A673 (cell line): ENCODE data around the gene DDR1. TPM values are rescaled to one million over a fixed set of nuclear protein-coding genes. Genes with fewer than 3 reads are reported as not detected.

Source experiments
- BruUV-seq: library from RNA; stranded (reverse); fragments of 400-500 nt; replicated peaks from 2 replicates; lab custom pipeline; 2021; lab: Mats Ljungman, UMichigan
- CTCF ChIA-PET: fragments of 300-600 bp; sonication (Branson Sonifier 250); formaldehyde crosslinking; loops from one replicate; lab custom pipeline; 2022; ENCODE audit warnings: antibody characterized with exemption; lab: Charles Lee
- POLR2A ChIA-PET: fragments of 300-600 bp; sonication (Branson Sonifier 250); formaldehyde crosslinking; loops from one replicate; lab custom pipeline; 2022; ENCODE audit warnings: antibody characterized with exemption; ENCODE audit not compliant: low non-redundant PET; lab: Charles Lee
- DNase-seq: peaks from one replicate; pipeline ENCODE4 v3.0.0-alpha.2; 2015; ENCODE audit warnings: low spot score
- H3K27ac ChIP-seq: fragments of 200-600 bp; sonication (generic); 2 replicates; pipeline ENCODE4 v1.5.1; 2016; ENCODE audit warnings: mixed run types, low read depth, mild to moderate bottlenecking, mixed read lengths, antibody characterized with exemption, low read length; ENCODE audit not compliant: poor library complexity, severe bottlenecking
- H3K27me3 ChIP-seq: fragments of 200-600 bp; sonication (generic); replicated peaks from 2 replicates; pipeline ENCODE4 v1.6.1; 2017; ENCODE audit warnings: mixed run types, low read depth, mild to moderate bottlenecking, mixed read lengths, antibody characterized with exemption, low read length; ENCODE audit not compliant: insufficient read depth, poor library complexity
- H3K36me3 ChIP-seq: fragments of 200-600 bp; sonication (generic); 2 replicates; pipeline ENCODE4 v1.6.1; 2016; ENCODE audit warnings: mixed run types, mild to moderate bottlenecking, mixed read lengths, antibody characterized with exemption, low read length; ENCODE audit not compliant: insufficient read depth, poor library complexity, severe bottlenecking
- H3K4me1 ChIP-seq: fragments of 200-600 bp; sonication (generic); 2 replicates; pipeline ENCODE4 v1.6.1; 2017; ENCODE audit warnings: mixed run types, mild to moderate bottlenecking, mixed read lengths, antibody characterized with exemption, low read length; ENCODE audit not compliant: insufficient read depth, poor library complexity, severe bottlenecking
- H3K4me3 ChIP-seq: fragments of 200-600 bp; sonication (generic); 2 replicates; pipeline ENCODE4 v1.5.1; 2016; ENCODE audit warnings: low read depth, mixed run types, mild to moderate bottlenecking, mixed read lengths, low read length; ENCODE audit not compliant: poor library complexity, severe bottlenecking
- H3K9me3 ChIP-seq: fragments of 200-600 bp; sonication (generic); 2 replicates; pipeline ENCODE4 v1.6.1; 2016; ENCODE audit warnings: mixed run types, low read depth, mild to moderate bottlenecking, mixed read lengths, antibody characterized with exemption, low read length; ENCODE audit not compliant: poor library complexity, severe bottlenecking
- EZH2 ChIP-seq: fragments of 200-600 bp; sonication (generic); IDR thresholded peaks from 2 replicates; pipeline ENCODE4 v1.6.1; 2017; ENCODE audit warnings: borderline replicate concordance, low read depth, mild to moderate bottlenecking, mixed read lengths, antibody characterized with exemption, low read length; ENCODE audit not compliant: poor library complexity, severe bottlenecking
- intact Hi-C: fragments of 100-400 bp; cut with micrococcal nuclease; formaldehyde crosslinking; loops from one replicate; pipeline ENCODE4 v1.10.0; 2022; ENCODE audit not compliant: unreplicated experiment
- total RNA-seq: library from RNA; stranded (reverse); gene quantifications from 2 replicates; pipeline ENCODE4 v1.2.3, GENCODE V29; 2021
- TF ChIP-seq, protein P1 (sequence below): fragments of 300-800, 200-600 bp; sonication (generic); conservative IDR thresholded peaks from 2 replicates; pipeline ENCODE4 v1.5.1; 2017; ENCODE audit warnings: low read depth, mild to moderate bottlenecking, antibody characterized with exemption, low read length, moderate library complexity, mixed read lengths

Gene DDR1
- total RNA-seq, 1 experiment from 2014 or later, result 57.9 TPM

DNA sequence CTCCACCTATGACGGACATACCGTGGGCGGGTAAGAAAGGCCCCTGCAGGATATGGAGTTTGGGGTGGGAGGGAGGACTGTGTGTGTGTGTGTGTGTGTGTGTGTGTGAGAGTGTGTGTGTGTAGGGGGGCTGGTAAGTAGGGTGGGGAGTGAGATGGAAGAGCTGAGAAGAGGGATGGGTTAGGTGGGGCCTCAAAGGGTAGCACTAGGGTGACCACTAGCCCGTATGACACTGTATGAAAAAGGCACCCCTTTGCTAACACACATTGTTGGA, 7.1 kb downstream of the DDR1 start:
- no peaks in the 10 kb centered on the region for H3K9me3 ChIP-seq
- intact Hi-C loops, result no loop called here
- peaks cover 31% of the 10 kb centered on the region for H3K4me1 ChIP-seq
- no peak overlapping the region for H3K4me3 ChIP-seq
- H3K36me3 ChIP-seq, result peaks cover 13% of the 10 kb centered on the region
- no peak overlapping the region for H3K27ac ChIP-seq
- CTCF ChIA-PET, result no interaction called here
- BruUV-seq, result no TSS peak
- DNase-seq, result no peak
- TF ChIP-seq, protein P1, sequence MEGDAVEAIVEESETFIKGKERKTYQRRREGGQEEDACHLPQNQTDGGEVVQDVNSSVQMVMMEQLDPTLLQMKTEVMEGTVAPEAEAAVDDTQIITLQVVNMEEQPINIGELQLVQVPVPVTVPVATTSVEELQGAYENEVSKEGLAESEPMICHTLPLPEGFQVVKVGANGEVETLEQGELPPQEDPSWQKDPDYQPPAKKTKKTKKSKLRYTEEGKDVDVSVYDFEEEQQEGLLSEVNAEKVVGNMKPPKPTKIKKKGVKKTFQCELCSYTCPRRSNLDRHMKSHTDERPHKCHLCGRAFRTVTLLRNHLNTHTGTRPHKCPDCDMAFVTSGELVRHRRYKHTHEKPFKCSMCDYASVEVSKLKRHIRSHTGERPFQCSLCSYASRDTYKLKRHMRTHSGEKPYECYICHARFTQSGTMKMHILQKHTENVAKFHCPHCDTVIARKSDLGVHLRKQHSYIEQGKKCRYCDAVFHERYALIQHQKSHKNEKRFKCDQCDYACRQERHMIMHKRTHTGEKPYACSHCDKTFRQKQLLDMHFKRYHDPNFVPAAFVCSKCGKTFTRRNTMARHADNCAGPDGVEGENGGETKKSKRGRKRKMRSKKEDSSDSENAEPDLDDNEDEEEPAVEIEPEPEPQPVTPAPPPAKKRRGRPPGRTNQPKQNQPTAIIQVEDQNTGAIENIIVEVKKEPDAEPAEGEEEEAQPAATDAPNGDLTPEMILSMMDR, result no peak
- no peak for TF ChIP-seq EZH2
- POLR2A ChIA-PET, result no interaction called here
- H3K27me3 ChIP-seq, result no peaks in the 10 kb centered on the region

DNA sequence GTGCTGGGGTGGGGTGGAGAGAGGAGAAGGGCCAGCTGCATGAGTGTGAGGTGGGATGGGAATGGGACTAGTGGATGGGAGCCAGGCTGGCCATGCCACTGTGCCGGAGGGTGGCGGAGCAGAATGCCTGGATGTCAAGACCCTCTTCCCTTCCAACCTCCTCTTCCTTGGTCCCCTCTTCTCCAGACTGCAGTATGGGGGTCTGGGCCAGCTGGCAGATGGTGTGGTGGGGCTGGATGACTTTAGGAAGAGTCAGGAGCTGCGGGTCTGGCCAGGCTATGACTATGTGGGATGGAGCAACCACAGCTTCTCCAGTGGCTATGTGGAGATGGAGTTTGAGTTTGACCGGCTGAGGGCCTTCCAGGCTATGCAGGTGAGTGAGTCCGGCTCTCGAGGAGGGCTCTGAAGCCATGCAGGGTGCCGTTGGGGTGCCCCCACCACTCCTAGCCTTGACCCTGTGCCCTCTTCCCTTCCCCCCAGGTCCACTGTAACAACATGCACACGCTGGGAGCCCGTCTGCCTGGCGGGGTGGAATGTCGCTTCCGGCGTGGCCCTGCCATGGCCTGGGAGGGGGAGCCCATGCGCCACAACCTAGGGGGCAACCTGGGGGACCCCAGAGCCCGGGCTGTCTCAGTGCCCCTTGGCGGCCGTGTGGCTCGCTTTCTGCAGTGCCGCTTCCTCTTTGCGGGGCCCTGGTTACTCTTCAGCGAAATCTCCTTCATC, 7.7 kb downstream of the DDR1 start:
- H3K9me3 ChIP-seq, result no peaks in the 10 kb centered on the region
- DNase-seq, result no peak
- no TSS peak for BruUV-seq
- TF ChIP-seq, protein P1, result no peak
- no peak for TF ChIP-seq EZH2
- intact Hi-C loops, result no loop called here
- ChIA-PET POLR2A (no interaction called here), CTCF (no interaction called here)
- H3K36me3 ChIP-seq, result peaks cover 13% of the 10 kb centered on the region
- no peak overlapping the region for H3K27ac ChIP-seq
- no peak overlapping the region for H3K4me3 ChIP-seq
- H3K27me3 ChIP-seq, result no peaks in the 10 kb centered on the region
- H3K4me1 ChIP-seq, result peaks cover 25% of the 10 kb centered on the region

DNA sequence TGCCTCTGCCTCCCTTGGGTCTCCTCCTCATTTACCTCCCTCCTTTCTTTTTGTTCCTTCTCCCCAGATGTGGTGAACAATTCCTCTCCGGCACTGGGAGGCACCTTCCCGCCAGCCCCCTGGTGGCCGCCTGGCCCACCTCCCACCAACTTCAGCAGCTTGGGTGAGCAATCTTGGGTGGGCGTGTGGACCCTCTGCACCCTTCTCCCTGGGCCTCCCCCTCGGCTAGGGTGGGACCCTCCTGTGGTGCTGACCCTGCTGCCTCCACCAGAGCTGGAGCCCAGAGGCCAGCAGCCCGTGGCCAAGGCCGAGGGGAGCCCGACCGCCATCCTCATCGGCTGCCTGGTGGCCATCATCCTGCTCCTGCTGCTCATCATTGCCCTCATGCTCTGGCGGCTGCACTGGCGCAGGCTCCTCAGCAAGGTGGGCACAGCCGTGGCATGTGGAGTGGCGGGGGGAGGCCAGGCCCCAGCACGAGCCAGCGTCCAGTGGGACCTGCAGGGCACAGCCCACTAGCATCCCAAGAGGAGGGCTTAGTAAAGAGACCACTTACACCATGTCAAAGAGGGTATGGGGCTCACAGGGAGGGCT, 8.8 kb downstream of the DDR1 start:
- H3K36me3 ChIP-seq, result peaks cover 21% of the 10 kb centered on the region
- H3K9me3 ChIP-seq, result no peaks in the 10 kb centered on the region
- ChIA-PET CTCF (no interaction called here), POLR2A (no interaction called here)
- DNase-seq, result no peak
- no peak overlapping the region for H3K27ac ChIP-seq
- no TSS peak for BruUV-seq
- TF ChIP-seq, protein P1, result peak; percentile 30; the same call in 1 of the 2 replicates
- TF ChIP-seq EZH2, result no peak
- no peaks in the 10 kb centered on the region for H3K27me3 ChIP-seq
- peaks cover 14% of the 10 kb centered on the region for H3K4me1 ChIP-seq
- no peak overlapping the region for H3K4me3 ChIP-seq
- intact Hi-C loops, result no loop called here
